Femur (tissue), 1 donor: ENCODE measurements around the gene PGA5.
A peak's percentile ranks its signal among the peaks of the same experiment; 100 is the strongest.

Experiments used
- DNase-seq: peaks from one replicate; pipeline ENCODE4 v3.0.0-alpha.2; 2017

PGA5 gene

DNA sequence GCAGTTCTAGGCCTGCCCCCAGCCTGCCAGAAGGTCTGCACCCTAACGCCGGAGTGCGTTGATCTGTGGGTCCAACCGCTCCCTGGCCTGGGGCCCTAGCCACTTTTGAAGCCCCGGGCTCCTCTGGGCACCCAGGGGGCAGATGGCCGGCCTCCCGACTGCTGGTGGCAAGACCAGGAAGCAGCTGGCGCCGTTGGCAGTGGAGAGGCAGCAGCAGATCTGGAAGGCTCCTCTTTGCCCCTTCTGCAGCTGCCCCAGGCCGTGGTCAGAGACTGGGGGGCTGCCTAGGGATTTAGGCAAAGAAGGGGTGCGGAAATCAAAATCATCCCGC, 54.6 kb downstream of the PGA5 start:
- peak; percentile 48 for DNase-seq

DNA sequence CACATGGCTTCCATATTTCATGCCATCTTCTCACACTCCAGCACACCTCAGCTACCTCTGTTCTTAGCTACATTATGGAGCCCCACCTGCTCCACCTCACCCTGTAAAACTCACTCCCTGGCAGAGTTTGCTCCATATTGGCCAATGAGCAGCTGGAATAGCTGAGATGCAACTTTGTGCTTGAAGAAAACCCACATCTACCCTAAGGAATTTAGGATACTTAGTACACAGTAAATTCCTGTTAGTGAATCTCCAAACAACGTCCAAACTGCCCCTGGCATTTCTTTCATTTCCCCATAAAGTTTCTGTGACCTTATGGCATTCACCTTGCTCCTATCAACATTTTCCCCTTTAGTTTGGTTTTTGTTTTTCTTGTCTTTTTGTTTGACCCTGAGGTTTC, 56.4 kb downstream of the PGA5 start:
- DNase-seq = no peak

DNA sequence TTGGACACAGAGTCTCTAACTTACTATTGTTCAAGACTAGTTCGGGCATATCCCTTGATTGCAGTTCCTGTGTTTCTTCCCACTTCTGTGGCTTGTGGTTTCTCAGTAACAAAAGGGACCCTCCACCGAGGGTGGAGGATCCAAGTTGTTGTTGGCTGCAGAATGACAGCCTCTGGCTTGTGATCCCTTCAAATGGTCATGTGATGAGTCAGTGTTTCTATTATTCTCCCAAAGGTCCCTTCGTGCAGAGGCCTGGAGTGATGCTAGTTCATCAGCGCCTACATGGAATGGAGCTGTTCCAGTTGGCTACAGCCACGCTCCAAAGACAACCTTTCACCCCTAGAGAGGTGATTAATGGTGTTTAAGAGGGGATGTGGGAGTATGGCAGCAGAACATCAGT, 56.8 kb downstream of the PGA5 start:
- DNase-seq = peak; percentile 67

DNA sequence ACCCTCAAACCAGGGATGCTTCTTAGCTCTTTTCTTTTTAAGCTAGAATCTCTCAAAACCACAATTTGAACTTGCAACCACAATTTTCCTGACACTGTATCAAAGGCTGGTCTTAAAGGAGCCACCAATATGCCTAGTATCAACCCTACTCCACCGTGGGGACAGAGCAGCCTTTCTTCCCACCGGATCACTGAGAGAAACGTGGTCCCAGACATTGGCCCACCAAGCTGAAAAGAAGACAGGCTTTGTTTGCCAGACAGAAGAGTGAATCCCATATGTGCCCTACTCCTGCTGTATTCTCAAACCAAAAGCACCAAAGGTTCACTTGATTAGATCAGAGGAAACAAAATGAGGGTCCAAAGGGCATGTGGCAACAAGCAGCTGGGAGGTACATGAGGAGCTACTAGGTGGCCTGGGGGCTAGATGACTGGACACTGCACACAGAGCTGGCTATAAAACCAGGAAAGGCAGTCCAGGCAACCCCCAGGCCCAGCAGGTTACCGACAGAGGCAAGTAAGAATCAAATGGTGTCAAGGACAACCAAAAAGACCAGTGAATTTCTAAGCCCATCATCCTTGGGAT, 57.8 kb downstream of the PGA5 start:
- DNase-seq = no peak
